Kidney epithelial cell (primary cell): ENCODE measurements around the gene PPP2R2C. TPM values are rescaled to one million over a fixed set of nuclear protein-coding genes. Genes with fewer than 3 reads are reported as not detected.

Source experiments
- DNase-seq: peaks from one replicate; pipeline ENCODE4 v3.0.0-alpha.2; 2010; ENCODE audit warnings: low read depth
- H3K27me3 ChIP-seq: 2 replicates; pipeline ENCODE4 v1.6.0; 2011; ENCODE audit warnings: low read length; ENCODE audit not compliant: control insufficient read depth, insufficient read depth
- H3K36me3 ChIP-seq: 2 replicates; pipeline ENCODE4 v1.5.1; 2011; ENCODE audit warnings: low read length; ENCODE audit not compliant: control insufficient read depth, insufficient read depth
- H3K4me3 ChIP-seq: 2 replicates; pipeline ENCODE4 v1.5.1; 2011; ENCODE audit warnings: low read depth, mild to moderate bottlenecking, control low read depth, low read length
- total RNA-seq: library from RNA; depleted of rRNA; stranded (reverse); fragments of >200 nt; gene quantifications from 2 replicates; pipeline ENCODE4 v1.2.3, GENCODE V29; 2015
- TF ChIP-seq, protein P1 (sequence below): IDR thresholded peaks from 2 replicates; pipeline ENCODE4 v1.5.1; 2011; ENCODE audit warnings: mild to moderate bottlenecking, moderate library complexity, low read length, control low read depth, inconsistent platforms; ENCODE audit not compliant: insufficient read depth, poor library complexity, severe bottlenecking

Gene PPP2R2C
- total RNA-seq, 1 donor from 2014 or later, result not detected

DNA sequence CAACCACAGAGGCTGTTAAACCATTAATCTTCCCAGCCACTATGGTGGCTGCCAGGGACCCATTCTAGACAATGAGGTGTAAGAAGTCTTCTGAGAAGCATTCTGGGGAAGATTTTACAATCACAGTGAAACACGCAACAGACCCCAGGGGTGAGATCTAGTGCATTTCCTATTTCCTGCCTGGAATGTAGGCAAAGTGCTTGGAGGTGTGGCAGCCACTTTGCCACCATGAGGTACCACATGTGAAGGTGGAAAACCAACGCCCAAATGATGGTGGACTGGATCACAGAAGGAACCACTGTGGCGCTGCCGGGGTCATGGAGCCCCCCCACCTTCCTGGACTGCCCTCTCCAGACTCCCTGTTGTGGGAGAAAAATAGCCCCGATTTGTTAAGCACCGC is 140.9 kb downstream of the PPP2R2C start:
- TF ChIP-seq, protein P1, sequence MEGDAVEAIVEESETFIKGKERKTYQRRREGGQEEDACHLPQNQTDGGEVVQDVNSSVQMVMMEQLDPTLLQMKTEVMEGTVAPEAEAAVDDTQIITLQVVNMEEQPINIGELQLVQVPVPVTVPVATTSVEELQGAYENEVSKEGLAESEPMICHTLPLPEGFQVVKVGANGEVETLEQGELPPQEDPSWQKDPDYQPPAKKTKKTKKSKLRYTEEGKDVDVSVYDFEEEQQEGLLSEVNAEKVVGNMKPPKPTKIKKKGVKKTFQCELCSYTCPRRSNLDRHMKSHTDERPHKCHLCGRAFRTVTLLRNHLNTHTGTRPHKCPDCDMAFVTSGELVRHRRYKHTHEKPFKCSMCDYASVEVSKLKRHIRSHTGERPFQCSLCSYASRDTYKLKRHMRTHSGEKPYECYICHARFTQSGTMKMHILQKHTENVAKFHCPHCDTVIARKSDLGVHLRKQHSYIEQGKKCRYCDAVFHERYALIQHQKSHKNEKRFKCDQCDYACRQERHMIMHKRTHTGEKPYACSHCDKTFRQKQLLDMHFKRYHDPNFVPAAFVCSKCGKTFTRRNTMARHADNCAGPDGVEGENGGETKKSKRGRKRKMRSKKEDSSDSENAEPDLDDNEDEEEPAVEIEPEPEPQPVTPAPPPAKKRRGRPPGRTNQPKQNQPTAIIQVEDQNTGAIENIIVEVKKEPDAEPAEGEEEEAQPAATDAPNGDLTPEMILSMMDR, result no peak
- Histone ChIP-seq H3K27me3 (peaks cover 23% of the 10 kb centered on the region), H3K36me3 (no peaks in the 10 kb centered on the region), H3K4me3 (no peak overlapping the region)
- DNase-seq, result no peak

DNA sequence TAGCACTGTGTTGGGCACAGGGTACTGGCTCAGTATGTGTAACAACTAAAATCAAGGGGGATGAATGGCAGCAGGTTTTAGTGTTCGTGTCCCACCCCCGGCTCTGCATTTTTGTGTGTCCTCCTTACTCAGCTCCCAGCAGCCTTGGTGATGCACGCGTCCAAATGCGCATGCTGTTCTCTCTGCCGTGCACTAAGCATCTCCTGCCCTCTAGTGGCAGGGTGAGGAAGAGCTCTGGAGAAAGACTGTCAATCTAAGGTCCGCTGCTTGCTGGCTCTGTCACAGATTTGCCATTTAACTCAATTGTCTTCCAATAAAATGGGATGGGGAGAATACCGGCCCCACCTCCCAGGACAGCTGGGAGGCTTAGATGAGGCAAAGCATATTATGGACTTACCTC is 141.4 kb downstream of the PPP2R2C start:
- Histone ChIP-seq H3K4me3 (no peak overlapping the region), H3K27me3 (peaks cover 23% of the 10 kb centered on the region), H3K36me3 (no peaks in the 10 kb centered on the region)
- TF ChIP-seq, protein P1, result peak; percentile 56
- DNase-seq, result no peak

DNA sequence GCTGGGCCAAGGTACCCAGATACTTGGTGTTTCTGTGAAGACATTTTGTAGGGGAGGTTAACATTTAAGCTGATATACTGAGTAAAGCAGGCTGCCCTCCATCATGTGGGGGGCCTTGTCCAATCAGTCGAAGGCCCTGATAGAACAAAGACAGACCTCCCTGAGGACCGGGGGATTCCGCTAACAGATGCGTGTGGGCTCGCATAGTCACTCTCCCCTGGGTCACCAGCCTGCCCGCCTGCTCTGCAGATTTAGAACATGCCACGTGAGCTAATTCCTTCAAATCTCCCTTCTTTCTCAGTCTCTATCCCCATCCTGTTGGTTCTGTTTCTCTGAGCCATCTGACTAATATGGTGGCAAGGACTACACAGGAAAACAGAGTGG is 142.0 kb downstream of the PPP2R2C start:
- DNase-seq, result no peak
- H3K36me3 ChIP-seq, result no peaks in the 10 kb centered on the region
- H3K4me3 ChIP-seq, result no peak overlapping the region
- TF ChIP-seq, protein P1, result no peak
- H3K27me3 ChIP-seq, result peaks cover 22% of the 10 kb centered on the region

DNA sequence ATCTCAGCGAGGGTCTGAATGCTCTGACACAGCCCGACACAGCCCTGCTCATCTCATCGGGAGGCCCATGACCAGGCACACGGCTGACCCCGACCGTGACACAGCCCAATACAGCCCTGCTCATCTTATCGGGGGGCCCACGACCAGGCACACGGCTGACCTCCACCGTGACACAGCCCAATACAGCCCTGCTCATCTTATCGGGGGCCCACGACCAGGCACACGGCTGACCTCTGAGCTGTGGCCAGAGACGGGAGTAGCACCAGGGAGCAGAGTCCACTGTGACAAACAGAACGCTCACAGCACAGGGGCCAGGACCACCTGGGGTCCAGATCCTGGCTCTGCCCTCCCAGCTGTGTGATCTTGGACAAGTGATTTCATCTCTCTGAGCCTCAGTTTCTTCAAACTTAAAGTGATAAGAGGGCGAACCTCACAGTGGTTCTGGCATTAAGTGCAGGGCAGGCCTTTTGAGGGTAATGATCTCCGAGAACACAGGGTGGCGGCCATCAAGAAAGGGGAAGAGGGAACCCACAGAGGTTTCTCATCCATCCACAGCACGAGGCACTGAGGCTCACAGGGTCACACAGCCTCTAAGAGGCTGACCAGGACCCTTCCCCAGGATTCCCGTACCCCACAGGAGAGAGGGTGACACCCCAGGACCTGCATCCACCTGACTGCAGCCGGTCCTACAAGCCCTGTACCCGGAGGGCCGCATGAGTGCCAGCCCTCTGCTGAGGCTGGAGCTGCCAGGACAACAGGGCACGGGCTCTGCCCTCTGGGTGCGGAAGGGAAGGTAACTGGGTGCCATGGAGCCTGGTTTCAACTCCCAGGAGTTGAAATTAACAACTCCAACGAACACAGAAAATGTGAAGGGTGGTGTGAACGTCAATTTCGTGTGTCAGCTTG is 142.7 kb downstream of the PPP2R2C start:
- no peaks in the 10 kb centered on the region for H3K36me3 ChIP-seq
- DNase-seq, result no peak
- no peak overlapping the region for H3K4me3 ChIP-seq
- TF ChIP-seq, protein P1, result no peak
- H3K27me3 ChIP-seq, result peaks cover 19% of the 10 kb centered on the region

DNA sequence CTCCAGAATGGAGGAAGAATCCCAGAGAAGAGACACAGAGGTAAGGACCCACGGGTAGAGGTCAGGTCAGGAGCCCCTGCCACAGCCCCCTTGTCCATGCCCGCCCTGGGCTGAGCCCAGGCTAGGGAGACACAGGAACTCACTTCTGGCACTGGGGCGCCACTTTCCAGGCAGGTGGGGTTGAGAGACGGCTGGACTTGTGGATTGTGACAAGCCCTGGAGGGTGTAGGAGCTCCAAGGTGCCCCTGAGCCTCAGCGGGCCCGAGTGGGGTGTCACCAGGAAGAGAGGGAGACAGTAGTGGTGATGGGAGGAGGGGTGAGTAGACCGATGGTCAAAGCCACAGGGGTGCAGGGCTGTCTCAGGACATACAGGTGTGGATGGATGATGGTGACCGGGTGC is 143.9 kb downstream of the PPP2R2C start:
- no peak overlapping the region for H3K4me3 ChIP-seq
- no peak for DNase-seq
- H3K36me3 ChIP-seq, result no peaks in the 10 kb centered on the region
- TF ChIP-seq, protein P1, result no peak
- peaks cover 23% of the 10 kb centered on the region for H3K27me3 ChIP-seq
